ENCODE results near the gene HECTD1.

GRCh38 chr14:31084385-31084784 lies 123.2 kb downstream of the HECTD1 start:
- TF ChIP-seq POLR2AphosphoS5 (IDR thresholded peaks at IDR 0.05; ENCODE audit: low read depth, low read length), result no peak
- no peak for TF ChIP-seq TAF1 (IDR thresholded peaks at IDR 0.05; ENCODE audit: borderline replicate concordance, low read depth, low read length)
- no peak for TF ChIP-seq FOXJ3 (CRISPR knock-in tag; IDR thresholded peaks at IDR 0.05)
- no peak for TF ChIP-seq MAX (IDR thresholded peaks at IDR 0.05; ENCODE audit: low read depth)
- TF ChIP-seq CTCF (IDR thresholded peaks at IDR 0.05), result no peak
- TF ChIP-seq RCOR1 (IDR thresholded peaks at IDR 0.05; ENCODE audit: low read length), result no peak
- no peak for TF ChIP-seq NRF1 (IDR thresholded peaks at IDR 0.05; ENCODE audit: low read depth, low read length)
- no peak for TF ChIP-seq SIN3A (IDR thresholded peaks at IDR 0.05; ENCODE audit: borderline replicate concordance, low read depth, low read length)
